Effector CD4-positive, alpha-beta T cell (primary cell): ENCODE measurements around the gene TSPAN9.

ENCODE experiments used
- DNase-seq: peaks from one replicate; pipeline ENCODE4 v3.0.0-alpha.2; 2020

Gene TSPAN9

GRCh38 chr12:3078086-3078820, 1.1 kb downstream of the TSPAN9 start:
- no peak for DNase-seq

GRCh38 chr12:3081091-3081490, 3.9 kb downstream of the TSPAN9 start:
- DNase-seq, result no peak

GRCh38 chr12:3081886-3082285, 4.7 kb downstream of the TSPAN9 start:
- no peak for DNase-seq

GRCh38 chr12:3083241-3083920, 6.2 kb downstream of the TSPAN9 start:
- no peak for DNase-seq

GRCh38 chr12:3083921-3084347, 6.8 kb downstream of the TSPAN9 start:
- DNase-seq, result no peak

GRCh38 chr12:3084742-3085141, 7.6 kb downstream of the TSPAN9 start:
- no peak for DNase-seq

GRCh38 chr12:3085341-3086139, 8.4 kb downstream of the TSPAN9 start:
- no peak for DNase-seq

GRCh38 chr12:3086211-3086610, 9.0 kb downstream of the TSPAN9 start:
- DNase-seq, result no peak

GRCh38 chr12:3086729-3087323, 9.6 kb downstream of the TSPAN9 start:
- no peak for DNase-seq

GRCh38 chr12:3087758-3088650, 10.8 kb downstream of the TSPAN9 start:
- DNase-seq, result no peak

- DNase-seq, result no peak
Measured at GRCh38 chr12:3089588-3089987, 12.4 kb downstream of the TSPAN9 start.

GRCh38 chr12:3090240-3091037, 13.3 kb downstream of the TSPAN9 start:
- DNase-seq, result no peak

GRCh38 chr12:3091038-3091319, 13.8 kb downstream of the TSPAN9 start:
- DNase-seq, result no peak

- DNase-seq, result no peak
Measured at GRCh38 chr12:3091382-3092241, 14.4 kb downstream of the TSPAN9 start.

- DNase-seq, result no peak
Measured at GRCh38 chr12:3092764-3093163, 15.6 kb downstream of the TSPAN9 start.

GRCh38 chr12:3097186-3097804, 20.1 kb downstream of the TSPAN9 start:
- DNase-seq, result no peak

GRCh38 chr12:3097836-3098235, 20.7 kb downstream of the TSPAN9 start:
- no peak for DNase-seq

- no peak for DNase-seq
Measured at GRCh38 chr12:3098436-3098835, 21.3 kb downstream of the TSPAN9 start.

GRCh38 chr12:3099146-3099545, 22.0 kb downstream of the TSPAN9 start:
- no peak for DNase-seq
